Adrenal gland (tissue), 5 donors: Measurements from ENCODE around the gene NR6A1.

Source experiments
- CTCF ChIP-seq, 6 experiments: fragments of 450-650 bp in 4 of 6; fragments of 200-600 bp in 2 of 6; sonication (generic) in 1 of 6; IDR thresholded peaks; 1 replicate in 5 of 6; 2 replicates in 1 of 6; pipeline versions ENCODE4 v1.5.1 to v1.8.0; 2016 to 2021; ENCODE audit warnings: antibody characterized with exemption in 6 of 6, mild to moderate bottlenecking in 2 of 6, moderate library complexity in 1 of 6
- POLR2A ChIP-seq, 2 donors: fragments of 450-650 bp; IDR thresholded peaks; one replicate each; pipeline ENCODE4 v1.6.1; 2017; ENCODE audit warnings: antibody characterized with exemption in 2 of 2, mild to moderate bottlenecking in 2 of 2, moderate library complexity in 1 of 2
- donor health status: DM: no; HTN: no; CAD: no.

DNA sequence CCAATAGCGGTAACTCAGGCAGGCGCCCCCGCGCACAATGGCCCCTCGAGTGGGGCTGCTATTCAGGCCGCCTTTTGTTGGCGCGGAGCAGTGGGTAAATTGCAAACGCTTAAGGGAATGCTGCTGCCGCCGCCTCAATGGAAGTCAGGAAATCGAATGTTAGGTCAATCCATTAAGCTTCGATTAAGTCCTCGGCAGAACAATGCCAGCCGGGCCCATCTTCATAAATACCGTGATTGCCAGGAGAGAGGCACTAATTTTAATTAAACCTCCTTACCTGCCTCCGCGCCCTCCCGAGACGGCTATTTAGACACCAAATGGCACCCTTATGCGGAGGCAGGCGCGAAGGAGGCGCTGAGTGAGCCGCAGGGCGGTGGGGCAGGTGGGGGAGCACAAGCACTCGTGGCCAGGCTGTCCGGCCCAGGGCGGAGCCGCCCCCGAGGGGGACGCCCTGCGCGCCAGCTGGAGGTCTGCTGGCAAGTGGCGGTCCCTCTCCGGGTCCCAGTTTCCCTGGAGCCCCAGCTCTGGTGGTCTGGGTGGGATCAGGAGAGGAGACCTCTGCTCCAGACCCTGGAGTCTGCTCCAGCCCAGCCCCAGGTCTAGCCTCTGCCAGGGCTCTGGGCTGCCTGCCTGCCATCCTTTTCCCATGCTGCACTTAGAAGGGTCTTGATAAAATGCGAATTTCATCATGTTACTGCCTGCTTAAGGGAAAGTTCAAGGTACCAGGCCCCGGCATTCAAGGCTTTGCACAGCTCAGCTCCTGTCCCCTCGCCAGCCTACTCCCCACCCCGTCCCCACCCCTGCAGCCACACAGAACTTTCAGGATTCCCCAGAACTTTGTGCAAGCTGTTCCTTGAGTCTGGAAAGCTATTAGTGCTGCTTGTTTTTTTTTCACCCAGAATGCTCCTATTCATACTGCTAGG, 283.6 kb downstream of the NR6A1 start:
- TF ChIP-seq CTCF (IDR thresholded peaks at IDR 0.05) (no peak), POLR2A (IDR thresholded peaks at IDR 0.05) (no peak)
